ENCODE results near the gene GPATCH8.

DNA sequence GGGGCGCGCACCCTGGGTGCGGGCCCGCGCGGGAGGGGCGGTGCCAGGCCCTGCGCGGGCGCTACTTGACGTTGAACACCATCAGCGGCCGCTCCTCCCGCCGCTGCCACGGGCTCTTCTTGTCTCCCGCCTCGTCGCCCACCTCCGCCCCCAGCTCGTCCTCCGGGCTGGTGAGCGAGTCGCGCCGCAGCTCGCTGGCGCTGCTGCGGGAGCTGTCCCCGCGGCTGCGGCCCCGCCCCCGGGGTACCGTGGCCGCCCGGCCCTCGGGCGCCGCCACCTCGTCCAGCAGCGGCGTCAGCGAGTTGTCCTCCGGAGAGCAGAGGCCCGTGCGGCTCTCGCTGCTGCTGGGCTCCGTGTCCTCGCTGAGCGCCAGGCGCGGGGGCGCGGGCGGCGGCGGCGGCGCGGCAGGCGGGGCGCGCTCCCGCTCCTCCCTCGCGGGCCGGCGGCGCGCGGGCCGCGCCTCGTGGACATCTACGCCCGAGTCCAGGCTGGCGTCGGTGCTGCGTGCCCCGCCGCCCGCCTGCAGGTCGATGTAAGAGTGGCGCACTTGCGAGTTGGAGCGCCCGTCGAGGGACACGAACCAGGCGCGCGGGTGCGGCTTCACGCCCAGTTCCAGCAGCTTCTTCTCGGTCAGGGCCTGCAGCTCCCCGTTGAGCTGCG, 149.4 kb downstream of the GPATCH8 start:
- TF ChIP-seq, protein P1, sequence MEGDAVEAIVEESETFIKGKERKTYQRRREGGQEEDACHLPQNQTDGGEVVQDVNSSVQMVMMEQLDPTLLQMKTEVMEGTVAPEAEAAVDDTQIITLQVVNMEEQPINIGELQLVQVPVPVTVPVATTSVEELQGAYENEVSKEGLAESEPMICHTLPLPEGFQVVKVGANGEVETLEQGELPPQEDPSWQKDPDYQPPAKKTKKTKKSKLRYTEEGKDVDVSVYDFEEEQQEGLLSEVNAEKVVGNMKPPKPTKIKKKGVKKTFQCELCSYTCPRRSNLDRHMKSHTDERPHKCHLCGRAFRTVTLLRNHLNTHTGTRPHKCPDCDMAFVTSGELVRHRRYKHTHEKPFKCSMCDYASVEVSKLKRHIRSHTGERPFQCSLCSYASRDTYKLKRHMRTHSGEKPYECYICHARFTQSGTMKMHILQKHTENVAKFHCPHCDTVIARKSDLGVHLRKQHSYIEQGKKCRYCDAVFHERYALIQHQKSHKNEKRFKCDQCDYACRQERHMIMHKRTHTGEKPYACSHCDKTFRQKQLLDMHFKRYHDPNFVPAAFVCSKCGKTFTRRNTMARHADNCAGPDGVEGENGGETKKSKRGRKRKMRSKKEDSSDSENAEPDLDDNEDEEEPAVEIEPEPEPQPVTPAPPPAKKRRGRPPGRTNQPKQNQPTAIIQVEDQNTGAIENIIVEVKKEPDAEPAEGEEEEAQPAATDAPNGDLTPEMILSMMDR (conservative IDR thresholded peaks at IDR 0.05 in 1 of 2, IDR thresholded peaks at IDR 0.05 in 1 of 2; ENCODE audit: low read depth in 1 of 2, low read length in 2 of 2), result no peak
- TF ChIP-seq EZH2 (IDR thresholded peaks at IDR 0.05; ENCODE audit: low read length, missing control alignments), result no peak

All from fibroblast of lung (primary cell).